Skin of body (tissue), 2 donors: ENCODE measurements around the gene CCR2. TPM values are rescaled to one million over a fixed set of nuclear protein-coding genes. Genes with fewer than 3 reads are reported as not detected.
"Not testable (repeated sequence)": the region's sequence is repeated elsewhere in the genome, so short reads cannot be mapped to it uniquely, and the experiment has no call there.

ENCODE experiments used
- DNase-seq: peaks from one replicate; lab custom pipeline; 2025; lab: John Stamatoyannopoulos, UW
- total RNA-seq: library from RNA; depleted of rRNA; stranded (reverse); fragments of >200 nt; gene quantifications from one replicate; pipeline ENCODE4 v1.2.3, GENCODE V29; 2014

Gene CCR2
- total RNA-seq, 1 donor from 2014 or later, result 2.9 TPM

- no peak for DNase-seq
Measured at GRCh38 chr3:46401579-46401978, 47.7 kb downstream of the CCR2 start.

GRCh38 chr3:46402902-46403301 lies 49.0 kb downstream of the CCR2 start:
- not testable (repeated sequence) for DNase-seq

GRCh38 chr3:46405301-46406019 lies 51.5 kb downstream of the CCR2 start:
- DNase-seq, result no peak

DNA sequence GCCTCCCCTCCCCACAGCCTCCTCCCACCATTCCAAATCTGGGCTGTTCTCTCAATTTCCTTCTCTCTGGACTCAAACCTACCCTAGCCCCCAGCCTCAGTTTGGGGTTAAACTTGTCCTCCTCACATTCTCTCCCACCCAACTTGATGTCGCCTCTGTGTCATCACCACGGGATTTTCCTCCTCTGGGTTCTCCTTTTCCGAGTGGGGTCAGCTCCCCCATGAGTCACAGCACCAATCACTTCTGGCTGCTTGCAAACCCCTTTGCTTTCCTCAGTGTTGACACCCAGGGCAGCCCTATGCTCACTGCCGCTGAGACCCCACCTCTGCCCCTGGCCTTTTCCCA lies 52.5 kb downstream of the CCR2 start:
- DNase-seq, result no peak

GRCh38 chr3:46406788-46407611 lies 53.1 kb downstream of the CCR2 start, which contains the start of the genes CCR5AS and CCRL2:
CCR5AS (minus strand) TSS chr3:46407066.
CCRL2 (plus strand) TSS chr3:46407259; CDS start chr3:46408080, 821 bp downstream.
- DNase-seq, result no peak

DNA sequence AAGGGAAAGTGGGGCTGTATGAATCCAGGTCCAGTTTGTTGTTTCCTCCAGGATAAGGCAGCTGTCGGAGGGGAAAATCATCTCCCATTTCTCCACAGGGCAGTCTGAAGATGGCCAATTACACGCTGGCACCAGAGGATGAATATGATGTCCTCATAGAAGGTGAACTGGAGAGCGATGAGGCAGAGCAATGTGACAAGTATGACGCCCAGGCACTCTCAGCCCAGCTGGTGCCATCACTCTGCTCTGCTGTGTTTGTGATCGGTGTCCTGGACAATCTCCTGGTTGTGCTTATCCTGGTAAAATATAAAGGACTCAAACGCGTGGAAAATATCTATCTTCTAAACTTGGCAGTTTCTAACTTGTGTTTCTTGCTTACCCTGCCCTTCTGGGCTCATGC lies 54.1 kb downstream of the CCR2 start:
- DNase-seq, result no peak

DNA sequence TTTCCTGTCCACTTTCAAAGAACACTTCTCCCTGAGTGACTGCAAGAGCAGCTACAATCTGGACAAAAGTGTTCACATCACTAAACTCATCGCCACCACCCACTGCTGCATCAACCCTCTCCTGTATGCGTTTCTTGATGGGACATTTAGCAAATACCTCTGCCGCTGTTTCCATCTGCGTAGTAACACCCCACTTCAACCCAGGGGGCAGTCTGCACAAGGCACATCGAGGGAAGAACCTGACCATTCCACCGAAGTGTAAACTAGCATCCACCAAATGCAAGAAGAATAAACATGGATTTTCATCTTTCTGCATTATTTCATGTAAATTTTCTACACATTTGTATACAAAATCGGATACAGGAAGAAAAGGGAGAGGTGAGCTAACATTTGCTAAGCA lies 54.9 kb downstream of the CCR2 start:
- DNase-seq, result no peak

GRCh38 chr3:46409739-46410489 lies 56.0 kb downstream of the CCR2 start:
- DNase-seq, result no peak

Other genes starting within 250 kb of the CCR2 start
- gene CCR1, start 145.8 kb upstream of the CCR2 start, total RNA-seq, result 3.2 TPM
- gene CCR3, start 111.7 kb upstream of the CCR2 start, total RNA-seq, result 0.49 TPM
- gene CCR5, start 16.8 kb downstream of the CCR2 start, total RNA-seq, result 0.10 TPM
- 1.2 TPM for gene CCRL2, start 53.1 kb downstream of the CCR2 start, total RNA-seq
- gene LTF, start 110.8 kb downstream of the CCR2 start, total RNA-seq, result 60.7 TPM
- not detected for gene RTP3, start 143.9 kb downstream of the CCR2 start, total RNA-seq
- gene LRRC2, start 212.2 kb downstream of the CCR2 start, total RNA-seq, result 2.8 TPM